ENCODE results near the gene SLC41A3.

SLC41A3 gene

DNA sequence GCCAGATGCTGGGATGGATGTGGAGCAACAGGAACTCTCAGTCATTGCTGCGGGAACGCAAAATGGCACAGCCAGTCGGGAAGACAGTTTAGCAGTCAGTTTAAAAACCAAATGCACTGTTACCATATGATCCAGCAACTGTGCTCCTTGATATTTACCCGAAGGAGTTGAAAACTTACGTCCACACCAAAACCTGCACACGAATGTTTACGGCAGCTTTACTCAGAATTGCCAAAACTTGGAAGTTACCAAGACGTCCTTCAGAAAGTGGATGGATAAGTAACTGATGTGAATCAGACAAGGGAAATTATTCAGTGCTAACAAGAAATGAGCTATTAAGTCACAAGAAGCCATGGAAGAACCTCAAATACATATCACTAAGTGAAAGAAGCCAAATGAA is 36.1 kb upstream of the SLC41A3 start:
- DNase-seq (ENCODE audit: extremely low read depth, low read depth): no peak
- TF ChIP-seq, protein P1, sequence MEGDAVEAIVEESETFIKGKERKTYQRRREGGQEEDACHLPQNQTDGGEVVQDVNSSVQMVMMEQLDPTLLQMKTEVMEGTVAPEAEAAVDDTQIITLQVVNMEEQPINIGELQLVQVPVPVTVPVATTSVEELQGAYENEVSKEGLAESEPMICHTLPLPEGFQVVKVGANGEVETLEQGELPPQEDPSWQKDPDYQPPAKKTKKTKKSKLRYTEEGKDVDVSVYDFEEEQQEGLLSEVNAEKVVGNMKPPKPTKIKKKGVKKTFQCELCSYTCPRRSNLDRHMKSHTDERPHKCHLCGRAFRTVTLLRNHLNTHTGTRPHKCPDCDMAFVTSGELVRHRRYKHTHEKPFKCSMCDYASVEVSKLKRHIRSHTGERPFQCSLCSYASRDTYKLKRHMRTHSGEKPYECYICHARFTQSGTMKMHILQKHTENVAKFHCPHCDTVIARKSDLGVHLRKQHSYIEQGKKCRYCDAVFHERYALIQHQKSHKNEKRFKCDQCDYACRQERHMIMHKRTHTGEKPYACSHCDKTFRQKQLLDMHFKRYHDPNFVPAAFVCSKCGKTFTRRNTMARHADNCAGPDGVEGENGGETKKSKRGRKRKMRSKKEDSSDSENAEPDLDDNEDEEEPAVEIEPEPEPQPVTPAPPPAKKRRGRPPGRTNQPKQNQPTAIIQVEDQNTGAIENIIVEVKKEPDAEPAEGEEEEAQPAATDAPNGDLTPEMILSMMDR (IDR thresholded peaks at IDR 0.05; ENCODE audit: low read depth, low read length, missing control alignments): no peak
- H3K4me3 ChIP-seq (replicated peaks; ENCODE audit: low read depth, low read length): no peak overlapping the region

DNA sequence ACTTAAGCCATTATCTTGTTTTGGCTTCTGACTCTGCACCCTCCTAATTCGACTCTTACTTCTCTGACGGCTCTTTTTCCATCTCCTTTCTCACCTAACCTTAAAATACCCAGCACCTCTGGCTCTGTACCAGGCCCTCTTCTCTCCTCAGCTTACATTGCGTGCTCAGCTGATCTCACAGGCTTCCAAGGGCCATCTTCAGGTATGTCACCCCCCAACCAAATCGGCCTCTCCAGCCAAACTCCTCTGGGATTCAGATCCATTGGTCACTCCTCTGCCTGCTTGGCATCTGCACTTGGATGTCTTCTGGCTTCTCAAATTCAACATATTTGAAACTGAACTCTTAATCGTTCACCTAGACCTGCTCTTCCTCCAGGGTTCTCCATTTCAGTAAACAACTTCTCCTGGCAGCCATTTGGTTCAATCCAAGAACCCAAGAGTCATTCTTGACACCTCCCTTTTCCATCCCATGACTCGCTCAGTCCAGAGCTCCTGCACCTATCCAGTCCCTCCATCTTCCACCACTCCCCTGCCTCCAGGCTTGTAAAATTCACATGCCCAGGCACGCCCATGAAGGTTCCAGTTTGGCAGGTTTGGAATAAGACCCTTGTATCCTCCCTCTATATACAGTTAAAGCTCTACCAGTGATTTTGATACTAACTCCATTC is 35.2 kb upstream of the SLC41A3 start:
- no peak for DNase-seq (ENCODE audit: extremely low read depth, low read depth)
- H3K4me3 ChIP-seq (replicated peaks; ENCODE audit: low read depth, low read length): no peak overlapping the region
- TF ChIP-seq, protein P1 (IDR thresholded peaks at IDR 0.05; ENCODE audit: low read depth, low read length, missing control alignments): no peak

GRCh38 chr3:126118591-126118990 is 34.7 kb upstream of the SLC41A3 start:
- H3K4me3 ChIP-seq (replicated peaks; ENCODE audit: low read depth, low read length): no peak overlapping the region
- DNase-seq (ENCODE audit: extremely low read depth, low read depth): no peak
- TF ChIP-seq, protein P1 (IDR thresholded peaks at IDR 0.05; ENCODE audit: low read depth, low read length, missing control alignments): no peak

DNA sequence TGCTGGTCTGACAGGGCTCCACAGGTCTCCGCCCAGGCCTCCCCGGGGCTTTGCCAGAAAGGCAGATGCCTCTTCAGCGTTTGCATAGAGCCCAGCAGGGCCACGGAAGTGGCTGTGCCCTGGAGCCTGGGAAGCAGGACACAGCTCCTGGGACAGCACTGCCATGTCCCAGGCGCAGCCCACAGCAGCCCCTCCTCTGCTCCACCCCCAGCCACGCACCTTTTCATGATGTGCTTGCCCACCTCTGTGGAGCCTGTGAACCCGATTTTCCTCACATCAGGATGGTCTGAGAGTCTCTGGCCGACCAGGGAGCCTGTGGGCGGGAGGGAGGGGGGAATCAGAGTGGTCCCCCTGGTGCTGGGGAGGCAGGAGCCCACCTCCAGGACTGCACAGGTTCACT is 33.9 kb upstream of the SLC41A3 start:
- no peak overlapping the region for H3K4me3 ChIP-seq (replicated peaks; ENCODE audit: low read depth, low read length)
- TF ChIP-seq, protein P1 (IDR thresholded peaks at IDR 0.05; ENCODE audit: low read depth, low read length, missing control alignments): no peak
- no peak for DNase-seq (ENCODE audit: extremely low read depth, low read depth)

- DNase-seq (ENCODE audit: extremely low read depth, low read depth): no peak
- no peak overlapping the region for H3K4me3 ChIP-seq (replicated peaks; ENCODE audit: low read depth, low read length)
- TF ChIP-seq, protein P1 (IDR thresholded peaks at IDR 0.05; ENCODE audit: low read depth, low read length, missing control alignments): no peak
These were observed 33.3 kb upstream of the SLC41A3 start for GRCh38 chr3:126117212-126117611.

DNA sequence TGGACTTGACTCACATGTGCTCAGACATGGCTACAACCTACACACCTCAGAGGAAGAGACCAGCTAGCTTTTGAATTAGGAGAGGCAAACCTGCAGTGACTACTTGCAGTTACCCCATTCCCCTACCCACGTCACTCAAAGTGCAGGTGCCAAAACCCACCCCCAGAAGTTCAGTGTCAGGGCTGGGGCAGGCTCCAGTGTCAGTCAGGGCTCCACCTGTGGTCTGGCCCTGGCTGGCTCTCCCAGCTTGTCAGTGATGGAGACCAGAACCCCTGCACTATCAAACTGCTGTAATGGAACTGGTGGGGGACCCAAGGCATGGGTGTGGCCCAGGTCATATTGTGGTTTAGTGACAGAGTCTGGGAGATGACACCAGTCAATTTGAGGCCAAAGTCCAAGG is 32.6 kb upstream of the SLC41A3 start:
- H3K4me3 ChIP-seq (replicated peaks; ENCODE audit: low read depth, low read length): no peak overlapping the region
- TF ChIP-seq, protein P1 (IDR thresholded peaks at IDR 0.05; ENCODE audit: low read depth, low read length, missing control alignments): no peak
- no peak for DNase-seq (ENCODE audit: extremely low read depth, low read depth)
